ENCODE measurements around the gene CSNK1D. TPM values are rescaled to one million over a fixed set of nuclear protein-coding genes. Genes with fewer than 3 reads are reported as not detected.

Gene CSNK1D
- total and polyA plus RNA-seq, 8 donors, result 47.1 to 107 (median 66.0) TPM

DNA sequence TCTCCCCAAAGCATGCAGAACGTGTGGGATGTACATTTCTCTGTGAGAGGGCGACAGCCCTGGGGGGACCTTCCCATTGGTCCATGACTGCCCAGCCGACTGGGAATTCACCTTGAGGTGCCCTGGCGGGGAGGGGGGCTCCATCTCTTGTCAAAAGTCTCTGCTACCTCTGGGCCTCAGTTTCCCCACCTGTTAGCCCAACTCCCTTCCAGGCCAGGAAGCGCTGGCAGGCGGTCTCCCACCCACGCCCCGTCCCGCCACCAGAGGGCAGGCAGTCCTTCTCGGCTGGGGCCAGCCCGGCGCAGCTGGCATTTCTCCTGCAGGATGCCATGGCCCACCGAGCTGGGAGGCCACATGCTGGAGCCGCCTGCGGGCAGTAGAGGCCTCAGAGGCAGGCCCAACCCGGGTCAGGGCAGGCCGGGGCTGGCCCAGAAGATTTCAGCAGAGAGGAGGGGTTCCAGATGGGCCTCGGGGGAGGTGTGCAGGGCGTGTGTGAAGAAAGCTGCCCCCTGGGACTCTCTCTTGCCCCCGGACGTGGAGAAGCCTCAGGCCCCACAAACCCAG lies 27.3 kb upstream of the CSNK1D start:
- intact Hi-C loops (cut with DNase I), result no loop called here
- DNase-seq (peak; percentile 57 to 89 (median 71)), ATAC-seq (peak in 3 of 4 donors; percentile 16 to 21 (median 17)), FAIRE-seq (no peak)
- Histone ChIP-seq H3K4me3 (no peak overlapping the region), H3K27me3 (no peaks in the 10 kb centered on the region), H3K9me3 (no peaks in the 10 kb centered on the region), H3K36me3 (no peaks in the 10 kb centered on the region), H3K27ac (no peak overlapping the region), H3K4me1 (peaks cover 7 to 26% (median 16%) of the 10 kb centered on the region in 3 donors)
- TF ChIP-seq, protein P1, sequence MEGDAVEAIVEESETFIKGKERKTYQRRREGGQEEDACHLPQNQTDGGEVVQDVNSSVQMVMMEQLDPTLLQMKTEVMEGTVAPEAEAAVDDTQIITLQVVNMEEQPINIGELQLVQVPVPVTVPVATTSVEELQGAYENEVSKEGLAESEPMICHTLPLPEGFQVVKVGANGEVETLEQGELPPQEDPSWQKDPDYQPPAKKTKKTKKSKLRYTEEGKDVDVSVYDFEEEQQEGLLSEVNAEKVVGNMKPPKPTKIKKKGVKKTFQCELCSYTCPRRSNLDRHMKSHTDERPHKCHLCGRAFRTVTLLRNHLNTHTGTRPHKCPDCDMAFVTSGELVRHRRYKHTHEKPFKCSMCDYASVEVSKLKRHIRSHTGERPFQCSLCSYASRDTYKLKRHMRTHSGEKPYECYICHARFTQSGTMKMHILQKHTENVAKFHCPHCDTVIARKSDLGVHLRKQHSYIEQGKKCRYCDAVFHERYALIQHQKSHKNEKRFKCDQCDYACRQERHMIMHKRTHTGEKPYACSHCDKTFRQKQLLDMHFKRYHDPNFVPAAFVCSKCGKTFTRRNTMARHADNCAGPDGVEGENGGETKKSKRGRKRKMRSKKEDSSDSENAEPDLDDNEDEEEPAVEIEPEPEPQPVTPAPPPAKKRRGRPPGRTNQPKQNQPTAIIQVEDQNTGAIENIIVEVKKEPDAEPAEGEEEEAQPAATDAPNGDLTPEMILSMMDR (IDR thresholded peaks at IDR 0.05), result peak in 3 of 4 donors; percentile 48 to 77 (median 62)
- 38 to 45% methylated on average over 21 of the region's 21 CpGs for WGBS, 2 donors

GRCh38 chr17:82300228-82300627 lies 26.7 kb upstream of the CSNK1D start:
- DNase-seq (no peak), ATAC-seq (no peak), FAIRE-seq (no peak)
- Histone ChIP-seq H3K4me1 (peaks cover 13 to 31% (median 16%) of the 10 kb centered on the region in 3 donors), H3K9me3 (no peaks in the 10 kb centered on the region), H3K27ac (no peak overlapping the region), H3K27me3 (no peaks in the 10 kb centered on the region), H3K36me3 (no peaks in the 10 kb centered on the region), H3K4me3 (no peak overlapping the region)
- intact Hi-C loops (cut with DNase I), result no loop called here
- TF ChIP-seq, protein P1 (IDR thresholded peaks at IDR 0.05), result no peak
- WGBS, 2 donors, result 85 to 92% methylated on average over 13 of the region's 13 CpGs

DNA sequence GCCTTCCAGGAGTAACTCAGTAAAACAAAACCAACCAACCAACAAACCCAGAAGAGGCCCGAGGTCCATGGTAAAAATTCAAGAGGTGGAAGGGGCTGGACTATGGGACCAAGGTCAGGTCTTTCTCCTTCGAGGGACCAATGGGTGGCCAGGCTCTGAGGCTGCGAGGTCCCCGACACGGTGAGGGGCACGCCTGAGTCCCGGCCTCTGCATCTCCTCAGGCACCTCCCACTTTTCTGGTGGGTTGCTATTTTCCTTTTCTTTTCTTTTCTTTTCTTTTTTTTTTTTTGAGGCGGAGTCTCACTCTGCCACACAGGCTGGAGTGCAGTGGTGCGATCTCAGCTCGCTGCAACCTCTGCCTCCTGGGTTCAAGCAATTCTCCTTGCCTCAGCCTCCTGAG lies 26.0 kb upstream of the CSNK1D start:
- no peak for FAIRE-seq

GRCh38 chr17:82298538-82299421 lies 25.3 kb upstream of the CSNK1D start:
- H3K4me3 ChIP-seq, result peak overlapping the region; percentile 1 to 44 (median 28)
- ATAC-seq (no peak), DNase-seq (peak in 1 of 6 donors; percentile 74), FAIRE-seq (no peak)
- peak overlapping the region; percentile 85 to 98 (median 92) for H3K27ac ChIP-seq
- WGBS, 2 donors, result 74 to 82% methylated on average over 27 of the region's 27 CpGs
- no peaks in the 10 kb centered on the region for H3K9me3 ChIP-seq
- no peaks in the 10 kb centered on the region for H3K27me3 ChIP-seq
- H3K4me1 ChIP-seq, result peaks cover 14 to 40% (median 24%) of the 10 kb centered on the region in 3 donors
- H3K36me3 ChIP-seq, result no peaks in the 10 kb centered on the region
- TF ChIP-seq, protein P1 (IDR thresholded peaks at IDR 0.05), result no peak
- intact Hi-C loops (cut with DNase I), result no loop called here

More for the DNA sequence above, 26.0 kb upstream of the CSNK1D start:
- no peak overlapping the region for H3K27ac ChIP-seq
- H3K9me3 ChIP-seq, result no peaks in the 10 kb centered on the region
- TF ChIP-seq, protein P1 (IDR thresholded peaks at IDR 0.05), result no peak
- intact Hi-C loops (cut with DNase I), result no loop called here
- H3K27me3 ChIP-seq, result no peaks in the 10 kb centered on the region
- ATAC-seq, result no peak
- H3K4me1 ChIP-seq, result peaks cover 14 to 34% (median 17%) of the 10 kb centered on the region in 3 donors
- DNase-seq, result no peak
- no peaks in the 10 kb centered on the region for H3K36me3 ChIP-seq
- 89 to 92% methylated on average over 10 of the region's 10 CpGs for WGBS, 2 donors
- H3K4me3 ChIP-seq, result no peak overlapping the region

Measured in pancreas (tissue), 10 donors.